Endothelial cell of umbilical vein (primary cell): ENCODE data around the gene LENG8. TPM values are rescaled to one million over a fixed set of nuclear protein-coding genes. Genes with fewer than 3 reads are reported as not detected.
"Not testable (repeated sequence)": the region's sequence is repeated elsewhere in the genome, so short reads cannot be mapped to it uniquely, and the experiment has no call there.

Experiments
- BruUV-seq: library from RNA; stranded (reverse); fragments of 400-500 nt; replicated peaks from 2 replicates; lab custom pipeline; 2021; lab: Mats Ljungman, UMichigan
- CTCF ChIA-PET: fragments of 300-600, 350-600 bp; sonication (Branson Sonifier 250); formaldehyde crosslinking; loops from one replicate; lab custom pipeline; 2021; ENCODE audit warnings: antibody characterized with exemption, inconsistent platforms; lab: Charles Lee
- POLR2A ChIA-PET: fragments of 300-600, 350-600 bp; sonication (Branson Sonifier 250); formaldehyde crosslinking; loops from one replicate; lab custom pipeline; 2021; ENCODE audit warnings: antibody characterized with exemption, inconsistent platforms; lab: Charles Lee
- DNase-seq: peaks from one replicate; pipeline ENCODE4 v3.0.0-alpha.2; 2011; ENCODE audit warnings: low read depth, low spot score
- FAIRE-seq: peaks from 2 replicates; lab custom pipeline; 2011; peaks lifted over from hg19 to GRCh38; lab: Jason Lieb, UNC
- H2AFZ ChIP-seq: 2 replicates; pipeline ENCODE4 v1.6.0; 2012; ENCODE audit warnings: low read depth, low read length, control low read depth, inconsistent platforms
- H3K27ac ChIP-seq: 2 replicates; pipeline ENCODE4 v1.5.1; 2011; ENCODE audit warnings: low read depth, mild to moderate bottlenecking, control low read depth, low read length, moderate library complexity; ENCODE audit not compliant: insufficient read depth
- H3K27me3 ChIP-seq, 2 experiments: 2 replicates each; pipeline versions ENCODE4 v1.6.0 to v1.6.1; 2011; ENCODE audit warnings: low read length in 2 of 2, mixed read lengths in 1 of 2; ENCODE audit not compliant: control insufficient read depth in 2 of 2, insufficient read depth in 2 of 2
- H3K36me3 ChIP-seq, 2 experiments: 2 replicates in 1 of 2; 3 replicates in 1 of 2; pipeline ENCODE4 v1.5.1; 2011; ENCODE audit warnings: low read length in 2 of 2, mild to moderate bottlenecking in 1 of 2, moderate library complexity in 1 of 2; ENCODE audit not compliant: control insufficient read depth in 2 of 2, insufficient read depth in 2 of 2; ENCODE audit errors: extremely low read depth in 1 of 2
- H3K4me1 ChIP-seq: 3 replicates; pipeline ENCODE4 v1.5.1; 2011; ENCODE audit warnings: mild to moderate bottlenecking, low read length; ENCODE audit not compliant: control insufficient read depth, insufficient read depth; ENCODE audit errors: extremely low read depth
- H3K4me2 ChIP-seq: 2 replicates; pipeline ENCODE4 v1.6.1; 2011; ENCODE audit warnings: low read length, control low read depth, mixed read lengths; ENCODE audit not compliant: insufficient read depth
- H3K4me3 ChIP-seq, 3 experiments: fragments of 200-600 bp in 1 of 3; sonication (generic), shearing (Covaris generic) in 1 of 3; replicated peaks in 1 of 3; 2 replicates each; pipeline ENCODE4 v1.5.1; 2011 to 2016; ENCODE audit warnings: control low read depth in 3 of 3, low read length in 3 of 3, mild to moderate bottlenecking in 2 of 3, inconsistent platforms in 1 of 3, low read depth in 1 of 3, moderate library complexity in 1 of 3; ENCODE audit not compliant: insufficient read depth in 1 of 3
- H3K79me2 ChIP-seq: 2 replicates; pipeline ENCODE4 v1.6.0; 2012; ENCODE audit warnings: low read length, inconsistent platforms; ENCODE audit not compliant: control insufficient read depth, insufficient read depth
- H3K9ac ChIP-seq: replicated peaks from 2 replicates; pipeline ENCODE3; 2011; ENCODE audit warnings: low read length, control low read depth; ENCODE audit not compliant: insufficient read depth; ENCODE audit errors: extremely low read depth
- H3K9me1 ChIP-seq: replicated peaks from 3 replicates; pipeline ENCODE4 v1.6.0; 2011; ENCODE audit warnings: mild to moderate bottlenecking, low read length; ENCODE audit not compliant: control insufficient read depth, insufficient read depth; ENCODE audit errors: extremely low read depth
- H3K9me3 ChIP-seq: replicated peaks from 2 replicates; pipeline ENCODE4 v1.5.1; 2012; ENCODE audit warnings: low read length, inconsistent platforms; ENCODE audit not compliant: control insufficient read depth, insufficient read depth
- H4K20me1 ChIP-seq: replicated peaks from 2 replicates; pipeline ENCODE3; 2011; ENCODE audit warnings: mild to moderate bottlenecking, low read length; ENCODE audit not compliant: control insufficient read depth, insufficient read depth; ENCODE audit errors: extremely low read depth
- FOS ChIP-seq: IDR thresholded peaks from 2 replicates; pipeline ENCODE4 v1.6.1; 2011; ENCODE audit warnings: mild to moderate bottlenecking, low read length, moderate library complexity, borderline replicate concordance; ENCODE audit not compliant: insufficient read depth
- GATA2 ChIP-seq: IDR thresholded peaks from 2 replicates; pipeline ENCODE4 v1.7.0; 2011; ENCODE audit warnings: low read depth, mild to moderate bottlenecking, moderate library complexity, mixed read lengths, low read length; ENCODE audit not compliant: insufficient read length, insufficient read depth
- POLR2A ChIP-seq: IDR thresholded peaks from 2 replicates; pipeline ENCODE4 v1.6.1; 2012; ENCODE audit warnings: low read depth, mild to moderate bottlenecking, control low read depth, low read length
- POLR2AphosphoS5 ChIP-seq: IDR thresholded peaks from 2 replicates; pipeline ENCODE4 v1.6.1; 2012; ENCODE audit warnings: low read depth, mild to moderate bottlenecking, control low read depth, low read length, moderate library complexity; ENCODE audit not compliant: insufficient read depth
- dilution Hi-C: fragments of 300-500 bp; cut with MboI; formaldehyde crosslinking; loops from one replicate; pipeline ENCODE4 v1.15.0; 2019; ENCODE audit warnings: low sequenced_read_pairs; ENCODE audit not compliant: extremely low pct_ligation_motif_present
- intact Hi-C: fragments of 100-400 bp; cut with micrococcal nuclease; formaldehyde crosslinking; loops from one replicate; pipeline ENCODE4 v1.10.0; 2022
- polyA plus RNA-seq, 4 experiments: library from polyadenylated mRNA; depleted of rRNA in 3 of 4; stranded (reverse) in 3 of 4; unstranded in 1 of 4; fragments of >200 nt; gene quantifications; 2 replicates each; pipeline versions ENCODE4 v1.2.1 to v1.2.3, GENCODE V29; 2011 to 2012; ENCODE audit warnings: missing spikeins in 1 of 4
- total RNA-seq: library from RNA; stranded (reverse); gene quantifications from 2 replicates; pipeline ENCODE4 v1.2.3, GENCODE V29; 2021

Gene LENG8
- total and polyA plus RNA-seq, 2 donors (not counting 3 experiments of a cell fraction or from before 2014, with no cell fraction given): 130 to 218 TPM

DNA sequence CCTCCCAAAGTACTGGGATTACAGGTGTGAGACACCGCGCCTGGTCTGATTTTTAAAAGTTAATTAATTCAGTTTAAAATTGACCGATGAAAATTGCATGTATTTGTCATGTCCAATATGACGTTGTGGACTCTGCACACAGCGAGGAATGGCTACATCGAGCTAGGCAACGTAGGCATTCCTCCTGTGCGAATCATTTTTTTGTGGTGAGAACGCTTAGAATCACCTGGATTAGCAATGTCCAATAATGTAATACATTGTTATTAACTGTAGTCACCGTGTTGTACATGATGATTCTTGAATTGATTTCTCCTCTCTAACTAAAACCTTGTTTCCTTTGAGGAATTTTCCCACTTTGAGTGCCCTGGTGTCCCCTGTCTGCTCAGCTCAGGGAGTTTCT, 57.1 kb downstream of the LENG8 start:
- H3K27ac ChIP-seq: no peak overlapping the region
- DNase-seq: no peak
- no peaks in the 10 kb centered on the region for H3K9me3 ChIP-seq
- H3K36me3 ChIP-seq: no peaks in the 10 kb centered on the region
- no peak overlapping the region for H3K4me3 ChIP-seq
- H4K20me1 ChIP-seq: no peaks in the 10 kb centered on the region
- no peak for TF ChIP-seq POLR2A
- no peak for TF ChIP-seq FOS
- TF ChIP-seq POLR2AphosphoS5: no peak
- no peak for TF ChIP-seq GATA2
- ChIA-PET POLR2A (no interaction called here), CTCF (no interaction called here)
- no peak overlapping the region for H3K9ac ChIP-seq
- H3K4me1 ChIP-seq: no peaks in the 10 kb centered on the region
- H2AFZ ChIP-seq: no peak overlapping the region
- H3K9me1 ChIP-seq: no peaks in the 10 kb centered on the region
- no peaks in the 10 kb centered on the region for H3K27me3 ChIP-seq
- dilution Hi-C loops (no loop called here), intact Hi-C loops (no loop called here)
- H3K4me2 ChIP-seq: no peak overlapping the region
- no peak for FAIRE-seq
- H3K79me2 ChIP-seq: no peaks in the 10 kb centered on the region
- no TSS peak for BruUV-seq

DNA sequence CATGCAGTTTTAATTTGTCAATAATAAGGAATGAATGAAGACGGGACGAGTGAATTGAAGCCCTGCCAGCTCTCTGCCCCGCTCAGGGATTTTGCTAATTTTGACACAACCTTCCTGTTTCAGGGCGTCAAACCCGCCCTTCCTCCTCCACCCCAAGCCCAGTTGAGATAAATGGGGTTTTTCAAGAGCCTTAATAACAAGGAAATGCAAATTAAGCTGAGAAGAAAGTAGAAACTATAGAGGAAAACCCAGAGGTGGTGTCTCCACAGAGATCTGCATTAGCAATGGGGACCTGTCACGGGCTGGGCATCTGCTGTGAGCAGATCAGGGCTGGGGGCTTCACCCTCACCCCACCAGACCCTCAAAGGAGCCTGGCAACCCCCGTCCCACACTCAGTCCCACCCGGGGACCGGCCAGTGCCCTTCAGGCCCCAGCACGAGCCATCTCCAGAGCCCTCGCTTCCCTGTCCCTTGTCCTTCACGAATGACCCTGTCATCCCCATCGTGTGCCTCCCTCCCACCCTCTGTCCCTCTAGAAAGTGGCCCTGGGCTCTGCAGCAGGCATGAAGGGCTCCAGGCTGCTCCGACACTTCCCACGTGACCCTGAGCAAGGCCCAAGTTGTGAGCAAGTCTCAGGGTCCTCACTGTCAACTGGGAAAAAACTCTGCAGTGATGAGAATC, 58.2 kb downstream of the LENG8 start:
- H3K27me3 ChIP-seq, dilution Hi-C loops: not testable (repeated sequence)

More for the DNA sequence above, 58.2 kb downstream of the LENG8 start:
- FAIRE-seq, CTCF ChIA-PET, H3K27ac ChIP-seq, H3K4me3 ChIP-seq, BruUV-seq, POLR2A ChIA-PET, H4K20me1 ChIP-seq, H3K9me1 ChIP-seq, H3K9ac ChIP-seq, intact Hi-C loops, H3K79me2 ChIP-seq, H3K36me3 ChIP-seq, DNase-seq, H3K9me3 ChIP-seq, H2AFZ ChIP-seq, H3K4me2 ChIP-seq, H3K4me1 ChIP-seq: not testable (repeated sequence)
